Trophoblast cell (in vitro differentiated cells and primary cell): Measurements from ENCODE around the gene GLMN.

Source experiments
- DNase-seq, 2 donors: peaks; one replicate each; pipeline ENCODE4 v3.0.0-alpha.2; 2016
- H2AFZ ChIP-seq: 2 replicates; pipeline ENCODE4 v1.6.1; 2013; ENCODE audit warnings: low read length, moderate library complexity, mild to moderate bottlenecking; ENCODE audit not compliant: insufficient read depth, poor library complexity
- H2AK5ac ChIP-seq: 2 replicates; pipeline ENCODE4 v1.6.1; 2013; ENCODE audit warnings: mild to moderate bottlenecking, low read length
- H2BK120ac ChIP-seq: 2 replicates; pipeline ENCODE4 v1.6.1; 2013; ENCODE audit warnings: low read length, mild to moderate bottlenecking, moderate library complexity; ENCODE audit not compliant: insufficient read depth, poor library complexity
- H2BK12ac ChIP-seq: 2 replicates; pipeline ENCODE4 v1.6.1; 2013; ENCODE audit warnings: mild to moderate bottlenecking, low read length, moderate library complexity
- H2BK5ac ChIP-seq: 2 replicates; pipeline ENCODE4 v1.6.1; 2013; ENCODE audit warnings: low read length, low read depth, moderate library complexity, mild to moderate bottlenecking; ENCODE audit not compliant: poor library complexity
- H3K14ac ChIP-seq: 2 replicates; pipeline ENCODE4 v1.6.1; 2013; ENCODE audit warnings: mild to moderate bottlenecking, low read length
- H3K18ac ChIP-seq: 2 replicates; pipeline ENCODE4 v1.6.1; 2013; ENCODE audit warnings: mild to moderate bottlenecking, low read length
- H3K23ac ChIP-seq: 2 replicates; pipeline ENCODE4 v1.6.1; 2013; ENCODE audit warnings: low read length
- H3K27ac ChIP-seq: 2 replicates; pipeline ENCODE4 v1.5.1; 2013; ENCODE audit warnings: low read depth, mild to moderate bottlenecking, inconsistent platforms, low read length, moderate library complexity
- H3K27me3 ChIP-seq: 2 replicates; pipeline ENCODE4 v1.6.1; 2013; ENCODE audit warnings: inconsistent platforms, mild to moderate bottlenecking, low read length, moderate library complexity; ENCODE audit not compliant: insufficient read depth
- H3K36me3 ChIP-seq, 2 experiments: 1 replicate in 1 of 2; 2 replicates in 1 of 2; pipeline ENCODE4 v1.6.1; 2013; ENCODE audit warnings: low read length in 2 of 2, mild to moderate bottlenecking in 2 of 2, moderate library complexity in 1 of 2; ENCODE audit not compliant: insufficient read depth in 2 of 2, control insufficient read depth in 1 of 2
- H3K4ac ChIP-seq: 2 replicates; pipeline ENCODE4 v1.6.1; 2013; ENCODE audit warnings: low read depth, mild to moderate bottlenecking, low read length, moderate library complexity
- H3K4me1 ChIP-seq, 2 experiments: 1 replicate in 1 of 2; 2 replicates in 1 of 2; pipeline ENCODE4 v1.6.1; 2013; ENCODE audit warnings: low read length in 2 of 2, mild to moderate bottlenecking in 2 of 2, moderate library complexity in 1 of 2; ENCODE audit not compliant: insufficient read depth in 2 of 2, control insufficient read depth in 1 of 2
- H3K4me2 ChIP-seq: 2 replicates; pipeline ENCODE4 v1.6.1; 2013; ENCODE audit warnings: inconsistent platforms, mild to moderate bottlenecking, low read length, moderate library complexity
- H3K4me3 ChIP-seq: 2 replicates; pipeline ENCODE4 v1.5.1; 2013; ENCODE audit warnings: mild to moderate bottlenecking, low read depth, low read length, inconsistent platforms
- H3K79me1 ChIP-seq: one replicate; pipeline ENCODE4 v1.6.1; 2013; ENCODE audit warnings: low read length
- H3K79me2 ChIP-seq: 2 replicates; pipeline ENCODE4 v1.6.1; 2013; ENCODE audit warnings: low read length, mild to moderate bottlenecking; ENCODE audit not compliant: control insufficient read depth, insufficient read depth, poor library complexity
- H3K9ac ChIP-seq: 2 replicates; pipeline ENCODE4 v1.6.1; 2013; ENCODE audit warnings: mild to moderate bottlenecking, low read length
- H3K9me3 ChIP-seq: 2 replicates; pipeline ENCODE4 v1.6.1; 2013; ENCODE audit warnings: low read depth, mild to moderate bottlenecking, control low read depth, inconsistent platforms, low read length; ENCODE audit not compliant: insufficient read depth
- H4K12ac ChIP-seq: 2 replicates; pipeline ENCODE4 v1.6.1; 2013; ENCODE audit warnings: low read depth, mild to moderate bottlenecking, low read length, moderate library complexity
- H4K8ac ChIP-seq: 2 replicates; pipeline ENCODE4 v1.6.1; 2013; ENCODE audit warnings: low read depth, mild to moderate bottlenecking, low read length, moderate library complexity
- H4K91ac ChIP-seq: one replicate; pipeline ENCODE4 v1.6.1; 2013; ENCODE audit warnings: low read depth, mild to moderate bottlenecking, low read length, moderate library complexity
- WGBS: extraction: QIAGEN DNeasy Blood & Tissue Kit; methylation state at CpG from one replicate; pipeline ENCODE4 v1.1.7; 2013; ENCODE audit warnings: missing lambda C conversion rate; ENCODE audit not compliant: insufficient read length, insufficient coverage; ENCODE audit errors: extremely low coverage; 5-methylcytosine and 5-hydroxymethylcytosine counted together

The GLMN gene

GRCh38 chr1:92306020-92306419 lies 7.2 kb upstream of the GLMN start:
- no peaks in the 10 kb centered on the region for H3K79me1 ChIP-seq

GRCh38 chr1:92301021-92301420 lies 2.2 kb upstream of the GLMN start:
- H3K4me1 ChIP-seq = peaks cover 0 to 3% of the 10 kb centered on the region in 2 experiments
- no peak overlapping the region for H3K27ac ChIP-seq
- H3K9ac ChIP-seq = no peak overlapping the region
- H2BK12ac ChIP-seq = no peak overlapping the region
- H3K9me3 ChIP-seq = no peaks in the 10 kb centered on the region
- H3K14ac ChIP-seq = no peak overlapping the region
- H3K4ac ChIP-seq = no peak overlapping the region
- H4K8ac ChIP-seq = no peak overlapping the region
- no peak overlapping the region for H3K18ac ChIP-seq
- no peak overlapping the region for H2BK5ac ChIP-seq
- no peak overlapping the region for H4K91ac ChIP-seq
- no peak for DNase-seq
- no peaks in the 10 kb centered on the region for H3K27me3 ChIP-seq
- no peak overlapping the region for H2AK5ac ChIP-seq
- no CpG with 5 or more reads among the region's 5 CpGs for WGBS
- H2BK120ac ChIP-seq = no peak overlapping the region
- no peak overlapping the region for H3K4me2 ChIP-seq
- peaks cover 6 to 7% of the 10 kb centered on the region in 2 experiments for H3K36me3 ChIP-seq
- peaks cover 9% of the 10 kb centered on the region for H3K79me1 ChIP-seq
- peaks cover 9% of the 10 kb centered on the region for H3K79me2 ChIP-seq
- H4K12ac ChIP-seq = no peak overlapping the region
- H2AFZ ChIP-seq = no peak overlapping the region
- H3K23ac ChIP-seq = no peak overlapping the region
- no peak overlapping the region for H3K4me3 ChIP-seq

More at GRCh38 chr1:92306020-92306419, 7.2 kb upstream of the GLMN start:
- peaks cover 3 to 6% of the 10 kb centered on the region in 2 experiments for H3K36me3 ChIP-seq
- no peak overlapping the region for H4K8ac ChIP-seq
- H2BK12ac ChIP-seq = no peak overlapping the region
- no peak overlapping the region for H3K4me2 ChIP-seq
- no peaks in the 10 kb centered on the region for H3K9me3 ChIP-seq
- H3K27ac ChIP-seq = no peak overlapping the region
- H3K4ac ChIP-seq = no peak overlapping the region
- H4K91ac ChIP-seq = no peak overlapping the region
- no peak overlapping the region for H4K12ac ChIP-seq
- H2BK120ac ChIP-seq = no peak overlapping the region
- no peak overlapping the region for H3K9ac ChIP-seq
- no peak overlapping the region for H3K18ac ChIP-seq
- H3K23ac ChIP-seq = no peak overlapping the region
- H3K79me2 ChIP-seq = no peaks in the 10 kb centered on the region
- no peak overlapping the region for H2AK5ac ChIP-seq
- H2BK5ac ChIP-seq = no peak overlapping the region
- no peak overlapping the region for H3K14ac ChIP-seq
- H3K4me3 ChIP-seq = no peak overlapping the region
- no peaks in the 10 kb centered on the region for H3K27me3 ChIP-seq
- H3K4me1 ChIP-seq = no peaks in the 10 kb centered on the region
- no peak overlapping the region for H2AFZ ChIP-seq
- no peak for DNase-seq

GRCh38 chr1:92299477-92300150 lies 827 bp upstream of the GLMN start:
- Histone ChIP-seq H3K79me1 (peaks cover 9% of the 10 kb centered on the region), H2BK5ac (peak overlapping the region; percentile 45), H3K4ac (peak overlapping the region; percentile 68), H4K91ac (peak overlapping the region; percentile 88), H2AFZ (peak overlapping the region; percentile 95), H2BK120ac (peak overlapping the region; percentile 80), H3K27ac (peak overlapping the region; percentile 94), H3K9ac (peak overlapping the region; percentile 77), H3K18ac (peak overlapping the region; percentile 95), H3K27me3 (no peaks in the 10 kb centered on the region), H3K14ac (peak overlapping the region; percentile 94), H2BK12ac (no peak overlapping the region), H3K23ac (no peak overlapping the region), H3K36me3 (peaks cover 3 to 5% of the 10 kb centered on the region in 2 experiments), H4K8ac (peak overlapping the region; percentile 92), H3K4me1 (peaks cover 0 to 3% of the 10 kb centered on the region in 2 experiments), H3K4me2 (peak overlapping the region; percentile 67), H4K12ac (peak overlapping the region; percentile 88), H3K4me3 (peak overlapping the region; percentile 75), H3K79me2 (peaks cover 9% of the 10 kb centered on the region), H3K9me3 (no peaks in the 10 kb centered on the region), H2AK5ac (peak overlapping the region; percentile 30)
- no CpG with 5 or more reads among the region's 11 CpGs for WGBS
- DNase-seq = no peak

- H4K12ac ChIP-seq = no peak overlapping the region
- no peak overlapping the region for H3K23ac ChIP-seq
- H2AFZ ChIP-seq = peak overlapping the region; percentile 99
- H4K8ac ChIP-seq = peak overlapping the region; percentile 99
- H3K4me3 ChIP-seq = peak overlapping the region; percentile 91
- peak overlapping the region; percentile 94 for H3K27ac ChIP-seq
- peak overlapping the region; percentile 99 for H3K18ac ChIP-seq
- H2BK5ac ChIP-seq = no peak overlapping the region
- H3K14ac ChIP-seq = peak overlapping the region; percentile 100
- H2BK12ac ChIP-seq = no peak overlapping the region
- WGBS = no CpG with 5 or more reads among the region's 3 CpGs
- H3K4me2 ChIP-seq = peak overlapping the region; percentile 68
- H2AK5ac ChIP-seq = no peak overlapping the region
- peak overlapping the region; percentile 97 for H2BK120ac ChIP-seq
- H3K79me1 ChIP-seq = peaks cover 9% of the 10 kb centered on the region
- DNase-seq = peak in 1 of 2 donors; percentile 12
- H3K79me2 ChIP-seq = peaks cover 9% of the 10 kb centered on the region
- H4K91ac ChIP-seq = peak overlapping the region; percentile 97
- H3K36me3 ChIP-seq = peaks cover 3 to 6% of the 10 kb centered on the region in 2 experiments
- H3K9me3 ChIP-seq = no peaks in the 10 kb centered on the region
- peak overlapping the region; percentile 87 for H3K9ac ChIP-seq
- no peaks in the 10 kb centered on the region for H3K27me3 ChIP-seq
- H3K4me1 ChIP-seq = peaks cover 0 to 3% of the 10 kb centered on the region in 2 experiments
- no peak overlapping the region for H3K4ac ChIP-seq
These were observed 594 bp downstream of the GLMN start for GRCh38 chr1:92298213-92298572.
